Left lung (tissue), 10 donors: ENCODE results near the gene CCT5. TPM values are rescaled to one million over a fixed set of nuclear protein-coding genes. Genes with fewer than 3 reads are reported as not detected.

Source experiments
- ATAC-seq: fragments of 200-7000 bp; cut with Tn5 transposase; one replicate; pipeline ENCODE4 v1.9.1; 2020; ENCODE audit warnings: moderate library complexity
- DNase-seq, 4 donors: peaks; one replicate each; pipeline ENCODE4 v3.0.0-alpha.2; 2013 to 2020
- H3K27ac ChIP-seq, 2 donors: fragments of 200-600 bp; sonication (generic) in 1 of 2; one replicate each; pipeline versions ENCODE4 v1.5.0 to v1.8.0; 2020 to 2021
- H3K27me3 ChIP-seq, 2 donors: fragments of 200-600 bp; sonication (generic) in 1 of 2; one replicate each; pipeline versions ENCODE4 v1.5.0 to v1.8.0; 2020 to 2021
- H3K36me3 ChIP-seq, 2 donors: fragments of 200-600 bp; sonication (generic) in 1 of 2; one replicate each; pipeline versions ENCODE4 v1.5.0 to v1.8.0; 2020 to 2021
- H3K4me1 ChIP-seq, 2 donors: fragments of 200-600 bp; one replicate each; pipeline ENCODE4 v1.8.0; 2021
- H3K4me3 ChIP-seq, 2 donors: fragments of 200-600 bp; sonication (generic) in 1 of 2; one replicate each; pipeline versions ENCODE4 v1.5.0 to v1.8.0; 2020 to 2021; ENCODE audit warnings: mild to moderate bottlenecking in 1 of 2
- H3K9me3 ChIP-seq, 2 donors: fragments of 200-600 bp; sonication (generic) in 1 of 2; one replicate each; pipeline versions ENCODE4 v1.5.0 to v1.8.0; 2020 to 2021
- CTCF ChIP-seq, 2 donors: fragments of 200-600 bp; sonication (generic) in 1 of 2; IDR thresholded peaks; one replicate each; pipeline versions ENCODE4 v1.5.0 to v1.8.0; 2021; ENCODE audit warnings: antibody characterized with exemption in 2 of 2
- intact Hi-C, 2 donors: fragments of 100-400 bp; cut with DNase I; formaldehyde crosslinking; loops; one replicate each; pipeline versions ENCODE4 v1.11.2 to v1.14.2; 2022
- polyA plus RNA-seq, 6 donors: library from polyadenylated mRNA; unstranded; fragments of 120-200 nt; gene quantifications; one replicate each; pipeline ENCODE4 v1.2.1, GENCODE V29; 2013; ENCODE audit not compliant: insufficient read length in 6 of 6
- total RNA-seq, 2 donors: library from RNA; stranded (reverse); fragmentation: NEBNext Ultra II Directional; extraction: Animal tissue kit (Norgen Biotek cat#: 25700); gene quantifications; one replicate each; pipeline ENCODE4 v1.2.1, GENCODE V29; 2021
- donor health status: DM: no; HTN: yes; CAD: no.
- donor health status: DM: no; HTN: no; CAD: no.

Gene CCT5
- total and polyA plus RNA-seq, 8 donors: 127 to 219 (median 197) TPM

GRCh38 chr5:10218658-10219057 is 31.4 kb upstream of the CCT5 start:
- H3K4me3 ChIP-seq: no peak overlapping the region
- H3K4me1 ChIP-seq: no peaks in the 10 kb centered on the region
- H3K27me3 ChIP-seq: no peaks in the 10 kb centered on the region
- intact Hi-C loops: no loop called here
- DNase-seq (no peak), ATAC-seq (no peak)
- peaks cover 0 to 20% of the 10 kb centered on the region in 2 donors for H3K36me3 ChIP-seq
- no peak overlapping the region for H3K27ac ChIP-seq
- no peak for TF ChIP-seq CTCF (IDR thresholded peaks at IDR 0.05)
- H3K9me3 ChIP-seq: no peaks in the 10 kb centered on the region

- intact Hi-C loops: no loop called here
- TF ChIP-seq CTCF (IDR thresholded peaks at IDR 0.05): no peak
- Histone ChIP-seq H3K27me3 (no peaks in the 10 kb centered on the region), H3K4me3 (no peak overlapping the region), H3K27ac (no peak overlapping the region), H3K9me3 (no peaks in the 10 kb centered on the region), H3K4me1 (no peaks in the 10 kb centered on the region), H3K36me3 (peaks cover 0 to 20% of the 10 kb centered on the region in 2 donors)
- no peak for DNase-seq
- no peak for ATAC-seq
These were observed 31.0 kb upstream of the CCT5 start for GRCh38 chr5:10219068-10219467.

GRCh38 chr5:10220248-10220647 is 29.8 kb upstream of the CCT5 start:
- no peak for TF ChIP-seq CTCF (IDR thresholded peaks at IDR 0.05)
- no peak overlapping the region for H3K27ac ChIP-seq
- H3K4me1 ChIP-seq: no peaks in the 10 kb centered on the region
- H3K4me3 ChIP-seq: no peak overlapping the region
- no peak for DNase-seq
- ATAC-seq: no peak
- peaks cover 0 to 7% of the 10 kb centered on the region in 2 donors for H3K9me3 ChIP-seq
- peaks cover 0 to 20% of the 10 kb centered on the region in 2 donors for H3K36me3 ChIP-seq
- H3K27me3 ChIP-seq: no peaks in the 10 kb centered on the region
- intact Hi-C loops: no loop called here

- peaks cover 0 to 7% of the 10 kb centered on the region in 2 donors for H3K9me3 ChIP-seq
- H3K36me3 ChIP-seq: peaks cover 0 to 27% of the 10 kb centered on the region in 2 donors
- no peak for TF ChIP-seq CTCF (IDR thresholded peaks at IDR 0.05)
- H3K27me3 ChIP-seq: no peaks in the 10 kb centered on the region
- peak; percentile 97 for ATAC-seq
- intact Hi-C loops: no loop called here
- H3K4me3 ChIP-seq: no peak overlapping the region
- no peak overlapping the region for H3K27ac ChIP-seq
- DNase-seq: peak in 1 of 4 donors; percentile 22
- no peaks in the 10 kb centered on the region for H3K4me1 ChIP-seq
These were observed 27.8 kb upstream of the CCT5 start for GRCh38 chr5:10222326-10222725.

- Histone ChIP-seq H3K36me3 (peaks cover 0 to 37% of the 10 kb centered on the region in 2 donors), H3K27me3 (no peaks in the 10 kb centered on the region), H3K4me3 (no peak overlapping the region), H3K4me1 (no peaks in the 10 kb centered on the region), H3K9me3 (peaks cover 0 to 7% of the 10 kb centered on the region in 2 donors), H3K27ac (no peak overlapping the region)
- no peak for DNase-seq
- no peak for ATAC-seq
- intact Hi-C loops: no loop called here
- TF ChIP-seq CTCF (IDR thresholded peaks at IDR 0.05): no peak
These were observed 22.7 kb upstream of the CCT5 start for GRCh38 chr5:10227379-10227778.
